Pancreas (tissue), 10 donors: Measurements from ENCODE around the gene FOXJ1. TPM values are rescaled to one million over a fixed set of nuclear protein-coding genes. Genes with fewer than 3 reads are reported as not detected.
A peak's percentile ranks its signal among the peaks of the same experiment; 100 is the strongest.

Experiments
- ATAC-seq, 4 donors: fragments of 200-7000 bp; cut with Tn5 transposase; one replicate each; pipeline versions ENCODE4 v1.8.0 to v1.9.1; 2020; ENCODE audit warnings: mild to moderate bottlenecking in 4 of 4, moderate library complexity in 4 of 4
- DNase-seq, 6 donors: peaks; one replicate each; pipeline ENCODE4 v3.0.0-alpha.2; 2020
- FAIRE-seq: peaks from 2 replicates; lab custom pipeline; 2012; peaks lifted over from hg19 to GRCh38; lab: Jason Lieb, UNC
- H3K27ac ChIP-seq, 4 donors: fragments of 200-600 bp; sonication (generic); 1 replicate in 3 of 4; 2 replicates in 1 of 4; pipeline versions ENCODE4 v1.5.0 to v1.8.0; 2020
- H3K27me3 ChIP-seq, 4 donors: fragments of 200-600 bp; one replicate each; pipeline ENCODE4 v1.8.0; 2021
- H3K36me3 ChIP-seq, 3 donors: fragments of 200-600 bp; sonication (generic) in 1 of 3; one replicate each; pipeline versions ENCODE4 v1.5.0 to v1.8.0; 2020 to 2021
- H3K4me1 ChIP-seq, 3 donors: fragments of 200-600 bp; one replicate each; pipeline ENCODE4 v1.8.0; 2021
- H3K4me3 ChIP-seq, 4 donors: fragments of 200-600 bp; sonication (generic) in 2 of 4; one replicate each; pipeline versions ENCODE4 v1.5.0 to v1.8.0; 2020 to 2021
- H3K9me3 ChIP-seq, 4 donors: fragments of 200-600 bp; one replicate each; pipeline ENCODE4 v1.8.0; 2021
- WGBS, 2 donors: extraction: QIAGEN DNeasy Blood & Tissue Kit; methylation state at CpG; one replicate each; pipeline ENCODE4 v1.1.7; 2013; 5-methylcytosine and 5-hydroxymethylcytosine counted together
- intact Hi-C, 3 donors: fragments of 100-400 bp; cut with DNase I; formaldehyde crosslinking; loops; one replicate each; pipeline versions ENCODE4 v1.11.1 to v1.14.2; 2022
- polyA plus RNA-seq, 2 donors: library from polyadenylated mRNA; stranded (reverse); fragments of 200-250 nt; gene quantifications; one replicate each; pipeline ENCODE4 v1.2.3, GENCODE V29; 2013
- total RNA-seq, 6 donors: library from RNA; stranded (reverse); fragmentation: NEBNext Ultra II Directional in 4 of 6; extraction: Animal tissue kit (Norgen Biotek cat#: 25700) in 4 of 6; gene quantifications; one replicate each; pipeline versions ENCODE4 v1.2.1 to v1.2.4, GENCODE V29; 2021 to 2023
- TF ChIP-seq, protein P1 (sequence below), 4 donors: fragments of 200-600 bp; sonication (generic) in 3 of 4; IDR thresholded peaks; one replicate each; pipeline versions ENCODE4 v1.5.0 to v1.8.0; 2021; ENCODE audit warnings: antibody characterized with exemption in 4 of 4
- donor health status: healthy with polysubstance abuse.
- donor health status: DM: no; HTN: no; CAD: no; lungs with moderate emphysema.
- donor health status: DM: no; HTN: no; CAD: no.
- donor health status: control.
- donor health status: control.
- donor health status: Bipolar disorder and iron deficiency.
- donor health status: DM: yes; HTN: yes; CAD: no.
- donor health status: DM: no; HTN: no; CAD: no.
- donor health status: DM: no; HTN: no; CAD: no.
- donor health status: DM: yes; HTN: yes; CAD: no.

The FOXJ1 gene
- total and polyA plus RNA-seq, 8 donors, result 0.14 to 5.7 (median 0.64) TPM

DNA sequence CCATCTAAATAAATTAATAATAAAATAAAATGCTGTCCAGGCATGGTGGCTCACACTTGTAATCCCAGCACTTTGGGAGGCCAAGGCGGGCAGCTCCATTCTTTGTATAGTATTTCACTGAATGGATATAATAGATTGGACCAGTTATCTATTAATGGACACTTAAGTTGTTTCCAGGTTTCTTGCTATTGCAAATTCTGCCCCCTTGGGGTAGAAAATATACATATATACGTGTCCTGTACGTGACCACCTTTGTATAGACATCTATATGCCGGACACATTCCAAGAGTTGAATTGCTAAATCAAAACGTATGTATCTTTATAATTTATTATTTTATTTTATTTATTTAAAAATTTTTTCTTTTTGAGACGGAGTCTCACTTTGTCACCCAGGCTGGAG, 33.5 kb downstream of the FOXJ1 start:
- H3K9me3 ChIP-seq, result no peaks in the 10 kb centered on the region
- H3K27me3 ChIP-seq, result no peaks in the 10 kb centered on the region
- 82 to 85% methylated on average over 6 of the region's 6 CpGs for WGBS, 2 donors
- H3K4me3 ChIP-seq, result no peak overlapping the region
- no peak for ATAC-seq
- DNase-seq, result no peak
- TF ChIP-seq, protein P1, sequence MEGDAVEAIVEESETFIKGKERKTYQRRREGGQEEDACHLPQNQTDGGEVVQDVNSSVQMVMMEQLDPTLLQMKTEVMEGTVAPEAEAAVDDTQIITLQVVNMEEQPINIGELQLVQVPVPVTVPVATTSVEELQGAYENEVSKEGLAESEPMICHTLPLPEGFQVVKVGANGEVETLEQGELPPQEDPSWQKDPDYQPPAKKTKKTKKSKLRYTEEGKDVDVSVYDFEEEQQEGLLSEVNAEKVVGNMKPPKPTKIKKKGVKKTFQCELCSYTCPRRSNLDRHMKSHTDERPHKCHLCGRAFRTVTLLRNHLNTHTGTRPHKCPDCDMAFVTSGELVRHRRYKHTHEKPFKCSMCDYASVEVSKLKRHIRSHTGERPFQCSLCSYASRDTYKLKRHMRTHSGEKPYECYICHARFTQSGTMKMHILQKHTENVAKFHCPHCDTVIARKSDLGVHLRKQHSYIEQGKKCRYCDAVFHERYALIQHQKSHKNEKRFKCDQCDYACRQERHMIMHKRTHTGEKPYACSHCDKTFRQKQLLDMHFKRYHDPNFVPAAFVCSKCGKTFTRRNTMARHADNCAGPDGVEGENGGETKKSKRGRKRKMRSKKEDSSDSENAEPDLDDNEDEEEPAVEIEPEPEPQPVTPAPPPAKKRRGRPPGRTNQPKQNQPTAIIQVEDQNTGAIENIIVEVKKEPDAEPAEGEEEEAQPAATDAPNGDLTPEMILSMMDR (IDR thresholded peaks at IDR 0.05), result no peak
- intact Hi-C loops, result no loop called here
- H3K36me3 ChIP-seq, result no peaks in the 10 kb centered on the region
- no peak for FAIRE-seq
- H3K4me1 ChIP-seq, result peaks cover 2 to 7% (median 4%) of the 10 kb centered on the region in 3 donors
- no peak overlapping the region for H3K27ac ChIP-seq

DNA sequence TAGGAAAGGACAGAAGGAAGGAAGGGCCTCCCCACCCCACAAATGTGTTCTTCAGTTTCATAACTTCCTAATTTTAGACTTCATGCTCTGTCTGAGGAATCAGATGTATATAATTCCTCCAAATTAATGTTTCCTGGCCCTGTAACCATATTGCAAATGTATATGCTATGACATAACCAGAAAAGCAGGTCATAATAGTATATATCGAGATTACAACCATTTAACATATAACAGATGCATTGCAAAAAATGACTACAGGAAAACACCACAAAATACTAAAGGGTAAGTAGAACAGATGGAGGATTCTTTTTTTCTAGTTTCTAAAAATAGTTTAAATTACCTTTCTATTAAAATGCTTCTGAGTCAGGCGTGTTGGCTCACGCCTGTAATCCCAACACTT, 34.3 kb downstream of the FOXJ1 start:
- H3K4me1 ChIP-seq, result peaks cover 3 to 10% (median 6%) of the 10 kb centered on the region in 3 donors
- no peak for FAIRE-seq
- 78 to 89% methylated on average over 3 of the region's 3 CpGs for WGBS, 2 donors
- TF ChIP-seq, protein P1 (IDR thresholded peaks at IDR 0.05), result no peak
- H3K27ac ChIP-seq, result no peak overlapping the region
- no peaks in the 10 kb centered on the region for H3K9me3 ChIP-seq
- no peak for DNase-seq
- H3K36me3 ChIP-seq, result no peaks in the 10 kb centered on the region
- intact Hi-C loops, result no loop called here
- H3K27me3 ChIP-seq, result no peaks in the 10 kb centered on the region
- no peak overlapping the region for H3K4me3 ChIP-seq
- no peak for ATAC-seq

DNA sequence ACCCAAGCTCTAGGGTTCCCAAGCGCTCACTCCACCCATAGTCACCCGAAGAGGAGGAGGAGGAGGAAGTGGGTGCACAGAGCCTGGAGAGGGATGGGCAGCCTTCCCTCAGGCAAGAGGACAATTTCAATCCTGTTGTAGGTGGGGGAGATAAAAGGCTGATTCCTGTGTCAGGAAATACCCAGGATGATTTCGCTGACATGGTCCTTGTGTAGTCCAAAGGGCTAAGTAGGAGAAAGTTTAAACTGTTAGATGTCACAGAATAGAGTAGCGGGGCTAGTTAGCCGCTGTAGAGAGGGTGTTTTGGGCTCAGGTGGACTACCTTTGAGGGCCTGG, 36.2 kb downstream of the FOXJ1 start:
- TF ChIP-seq, protein P1 (IDR thresholded peaks at IDR 0.05), result no peak
- Histone ChIP-seq H3K27ac (no peak overlapping the region), H3K36me3 (peaks cover 0 to 15% (median 3%) of the 10 kb centered on the region in 3 donors), H3K27me3 (no peaks in the 10 kb centered on the region), H3K4me1 (peaks cover 3 to 10% (median 6%) of the 10 kb centered on the region in 3 donors), H3K4me3 (no peak overlapping the region), H3K9me3 (no peaks in the 10 kb centered on the region)
- ATAC-seq (no peak), FAIRE-seq (no peak), DNase-seq (no peak)
- WGBS, 2 donors, result 74 to 90% methylated on average over 5 of the region's 5 CpGs
- intact Hi-C loops, result no loop called here

DNA sequence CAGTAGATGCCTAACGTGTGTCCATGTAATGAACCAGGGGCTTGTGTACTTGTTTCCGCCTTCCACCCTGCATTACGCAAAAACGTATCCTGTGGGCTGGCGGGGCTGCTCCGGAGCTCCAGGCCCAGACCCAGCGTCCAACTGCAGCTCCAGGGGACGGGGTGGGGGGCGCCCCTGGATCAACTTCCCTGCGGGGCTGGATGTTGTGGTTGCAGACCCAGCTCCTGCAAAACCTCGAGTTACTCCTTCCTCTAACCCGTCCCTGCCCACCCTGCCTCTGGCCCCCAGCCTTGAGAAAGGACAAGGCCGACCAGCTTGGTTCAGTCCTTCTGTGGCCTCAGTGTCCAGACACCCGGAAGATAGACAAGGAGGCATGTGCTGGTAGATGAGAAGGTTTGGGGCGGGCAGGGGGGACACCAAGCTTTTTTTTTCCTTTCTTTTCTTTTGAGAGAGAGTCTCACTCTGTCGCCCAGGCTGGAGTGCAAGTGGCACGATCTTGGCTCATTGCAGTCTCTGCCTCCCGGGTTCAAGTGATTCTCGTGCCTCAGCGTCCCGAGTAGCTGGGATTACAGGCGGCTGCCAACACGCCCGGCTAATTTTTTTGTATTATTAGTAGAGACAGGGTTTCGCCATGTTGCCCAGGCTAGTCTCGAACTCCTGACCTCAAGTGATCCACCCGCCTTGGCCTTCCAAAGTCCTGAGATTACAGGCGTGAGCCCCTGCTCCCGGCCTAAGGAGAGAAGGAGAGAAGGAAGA, 36.7 kb downstream of the FOXJ1 start:
- Histone ChIP-seq H3K36me3 (peaks cover 0 to 19% (median 3%) of the 10 kb centered on the region in 3 donors), H3K4me3 (peak overlapping the region in 3 of 4 donors; percentile 64 to 88 (median 83)), H3K27me3 (no peaks in the 10 kb centered on the region), H3K4me1 (peaks cover 3 to 10% (median 6%) of the 10 kb centered on the region in 3 donors), H3K27ac (peak overlapping the region in 3 of 4 donors; percentile 33 to 75 (median 61)), H3K9me3 (no peaks in the 10 kb centered on the region)
- intact Hi-C loops, result no loop called here
- TF ChIP-seq, protein P1 (IDR thresholded peaks at IDR 0.05), result no peak
- DNase-seq (peak in 2 of 6 donors; percentile 58 to 62), ATAC-seq (no peak), FAIRE-seq (no peak)
- WGBS, 2 donors, result 82 to 86% methylated on average over 29 of the region's 29 CpGs
